ENCODE results near the gene USP48. TPM values are rescaled to one million over a fixed set of nuclear protein-coding genes. Genes with fewer than 3 reads are reported as not detected.
"Not testable (repeated sequence)": the region's sequence is repeated elsewhere in the genome, so short reads cannot be mapped to it uniquely, and the experiment has no call there.

USP48 gene
- total RNA-seq, 1 experiment from 2014 or later: 49.1 TPM

DNA sequence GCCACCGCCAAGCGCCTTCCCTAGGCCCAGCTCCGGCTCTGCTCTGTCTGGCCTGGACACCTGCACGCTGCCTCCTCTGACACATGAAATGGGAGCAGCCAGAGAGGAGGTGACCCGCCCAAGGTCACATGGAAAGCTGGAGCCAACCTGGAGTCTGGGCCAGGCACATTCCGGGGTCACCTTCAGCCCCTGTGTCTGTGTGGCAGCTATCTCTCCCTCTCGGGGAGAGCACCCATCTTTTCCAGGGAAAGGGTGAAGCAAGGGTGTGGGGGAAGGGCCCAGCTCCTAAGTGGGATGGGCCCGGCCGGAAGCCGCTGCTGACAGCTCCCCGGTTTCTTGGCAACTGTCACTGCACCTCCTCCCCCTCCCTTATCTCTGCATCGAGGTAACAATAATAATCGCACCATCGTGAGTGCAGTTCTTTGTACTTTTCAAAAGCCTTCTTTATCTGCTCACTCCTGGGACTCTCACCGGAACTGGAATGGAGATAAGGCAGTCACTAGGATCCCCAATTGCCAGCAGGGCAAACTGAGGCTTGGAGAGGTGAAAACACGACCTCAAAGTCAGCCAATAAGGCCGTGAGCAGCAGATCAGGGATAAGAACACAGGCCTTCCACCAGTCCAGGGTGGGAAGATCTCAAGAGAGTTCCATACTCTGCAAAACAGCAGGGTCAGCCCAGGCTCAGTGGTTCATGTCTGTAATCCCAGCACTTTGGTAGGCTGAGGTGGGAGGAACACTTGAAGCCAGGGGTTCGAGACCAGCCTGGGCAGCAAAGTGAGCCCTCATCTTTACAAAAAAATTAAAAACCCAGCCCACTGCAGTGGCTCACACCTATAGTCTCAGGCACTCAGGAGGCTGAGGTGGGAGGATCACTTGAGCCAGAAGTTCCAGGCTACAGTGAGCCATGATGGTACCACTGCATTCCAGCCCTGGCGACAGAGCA is 150.7 kb downstream of the USP48 start:
- Mint-ChIP-seq H3K27me3 (ENCODE audit: insufficient read depth, unreplicated experiment) (no peaks in the 10 kb centered on the region), H3K27ac (ENCODE audit: unreplicated experiment) (no peak overlapping the region), H3K4me1 (ENCODE audit: low read depth, unreplicated experiment) (peaks cover 13% of the 10 kb centered on the region), H3K4me3 (ENCODE audit: unreplicated experiment) (no peak overlapping the region), H3K9me3 (ENCODE audit: unreplicated experiment) (no peaks in the 10 kb centered on the region), H3K36me3 (ENCODE audit: insufficient read depth, unreplicated experiment) (no peaks in the 10 kb centered on the region)
- Histone ChIP-seq H3K9me3 (no peaks in the 10 kb centered on the region), H3K36me3 (ENCODE audit: control insufficient read depth, insufficient read depth, low read length) (no peaks in the 10 kb centered on the region), H3K4me3 (ENCODE audit: low read depth, low read length) (no peak overlapping the region), H3K4me1 (peaks cover 19% of the 10 kb centered on the region), H3K27me3 (replicated peaks; ENCODE audit: control insufficient read depth, insufficient read depth, low read length) (no peaks in the 10 kb centered on the region)
- intact Hi-C loops (cut with micrococcal nuclease; ENCODE audit: unreplicated experiment): no loop called here
- TF ChIP-seq, protein P1, sequence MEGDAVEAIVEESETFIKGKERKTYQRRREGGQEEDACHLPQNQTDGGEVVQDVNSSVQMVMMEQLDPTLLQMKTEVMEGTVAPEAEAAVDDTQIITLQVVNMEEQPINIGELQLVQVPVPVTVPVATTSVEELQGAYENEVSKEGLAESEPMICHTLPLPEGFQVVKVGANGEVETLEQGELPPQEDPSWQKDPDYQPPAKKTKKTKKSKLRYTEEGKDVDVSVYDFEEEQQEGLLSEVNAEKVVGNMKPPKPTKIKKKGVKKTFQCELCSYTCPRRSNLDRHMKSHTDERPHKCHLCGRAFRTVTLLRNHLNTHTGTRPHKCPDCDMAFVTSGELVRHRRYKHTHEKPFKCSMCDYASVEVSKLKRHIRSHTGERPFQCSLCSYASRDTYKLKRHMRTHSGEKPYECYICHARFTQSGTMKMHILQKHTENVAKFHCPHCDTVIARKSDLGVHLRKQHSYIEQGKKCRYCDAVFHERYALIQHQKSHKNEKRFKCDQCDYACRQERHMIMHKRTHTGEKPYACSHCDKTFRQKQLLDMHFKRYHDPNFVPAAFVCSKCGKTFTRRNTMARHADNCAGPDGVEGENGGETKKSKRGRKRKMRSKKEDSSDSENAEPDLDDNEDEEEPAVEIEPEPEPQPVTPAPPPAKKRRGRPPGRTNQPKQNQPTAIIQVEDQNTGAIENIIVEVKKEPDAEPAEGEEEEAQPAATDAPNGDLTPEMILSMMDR (IDR thresholded peaks at IDR 0.05; ENCODE audit: insufficient read depth in 1 of 2, low read depth in 1 of 2, low read length in 1 of 2, severe bottlenecking in 1 of 2, unreplicated experiment in 1 of 2): no peak
- DNase-seq: peak; percentile 24 to 50
- ChIA-PET CTCF (interaction anchor here (0.6 to 0.9 kb wide), 2 partner anchors 9 to 392 kb away, joined by 4 to 5 read pairs; no protein-coding TSS in a partner anchor), POLR2A (no interaction called here)
- no TSS peak for BruUV-seq (replicated peaks)

DNA sequence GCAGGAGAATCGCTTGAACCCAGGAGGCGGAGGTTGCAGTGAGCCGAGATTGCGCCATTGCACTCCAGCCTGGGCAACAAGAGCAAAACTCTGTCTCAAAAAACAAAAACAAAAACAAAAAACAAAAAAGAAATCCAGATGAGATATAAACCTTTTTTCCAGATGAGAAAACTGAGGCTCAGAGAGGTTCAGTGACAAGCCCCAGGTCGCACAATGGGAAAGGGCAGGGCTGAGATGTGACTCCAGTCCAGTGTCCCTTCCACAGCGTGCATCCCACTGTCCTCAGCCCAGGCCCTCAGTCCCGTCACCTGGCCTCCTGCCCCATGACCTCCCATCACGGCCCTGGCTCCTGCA is 151.4 kb downstream of the USP48 start:
- intact Hi-C loops (cut with micrococcal nuclease; ENCODE audit: unreplicated experiment); DNase-seq; H3K27me3 Mint-ChIP-seq (ENCODE audit: insufficient read depth, unreplicated experiment); H3K9me3 Mint-ChIP-seq (ENCODE audit: unreplicated experiment); H3K27ac Mint-ChIP-seq (ENCODE audit: unreplicated experiment); H3K9me3 ChIP-seq; H3K36me3 ChIP-seq (ENCODE audit: control insufficient read depth, insufficient read depth, low read length); POLR2A ChIA-PET; H3K4me3 Mint-ChIP-seq (ENCODE audit: unreplicated experiment); H3K36me3 Mint-ChIP-seq (ENCODE audit: insufficient read depth, unreplicated experiment); H3K27me3 ChIP-seq (replicated peaks; ENCODE audit: control insufficient read depth, insufficient read depth, low read length); BruUV-seq (replicated peaks); H3K4me3 ChIP-seq (ENCODE audit: low read depth, low read length): not testable (repeated sequence)
- peaks cover 13% of the 10 kb centered on the region for H3K4me1 Mint-ChIP-seq (ENCODE audit: low read depth, unreplicated experiment)
- peaks cover 19% of the 10 kb centered on the region for H3K4me1 ChIP-seq
- CTCF ChIA-PET: interaction anchor here (0.6 to 0.9 kb wide), 2 partner anchors 9 to 393 kb away, joined by 4 to 5 read pairs; no protein-coding TSS in a partner anchor

DNA sequence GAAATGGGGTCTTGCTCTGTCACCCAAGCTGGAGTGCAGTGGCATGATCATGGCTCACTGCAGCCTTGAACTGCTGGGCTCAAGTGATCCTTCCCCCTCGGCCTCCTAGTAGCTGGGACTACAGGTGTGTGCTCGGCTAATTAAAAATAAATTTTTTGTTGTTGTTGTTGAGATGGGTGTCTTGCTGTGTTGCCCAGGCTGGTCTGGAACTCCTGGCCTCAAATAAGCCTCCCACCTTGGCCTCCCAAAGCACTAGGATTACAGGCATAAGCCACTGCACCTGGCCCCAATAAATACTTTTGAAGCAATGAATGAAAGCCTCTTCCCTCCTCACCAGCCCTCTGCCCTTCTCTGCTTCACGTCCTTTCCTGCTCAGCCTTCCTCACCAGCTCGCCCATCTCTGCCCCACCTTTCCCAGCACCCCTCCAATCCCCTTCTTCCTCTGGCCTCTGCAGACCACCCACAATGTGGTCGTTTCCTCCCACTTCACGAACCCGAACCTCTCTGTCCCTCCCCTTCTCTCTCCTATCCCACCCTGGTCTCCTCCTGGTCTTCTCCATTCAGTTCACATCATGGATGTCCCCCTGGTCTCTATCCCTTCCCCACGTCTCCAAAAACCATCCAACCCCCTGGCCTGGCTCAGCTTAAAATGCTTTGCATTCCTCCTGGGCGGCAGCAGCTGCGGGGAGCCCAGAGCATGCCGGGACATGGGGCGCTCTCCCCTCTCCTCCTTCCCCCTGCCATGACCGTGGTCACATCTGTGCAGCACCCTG is 152.2 kb downstream of the USP48 start:
- TF ChIP-seq, protein P1 (IDR thresholded peaks at IDR 0.05; ENCODE audit: insufficient read depth in 1 of 2, low read depth in 1 of 2, low read length in 1 of 2, severe bottlenecking in 1 of 2, unreplicated experiment in 1 of 2): no peak
- H3K4me1 Mint-ChIP-seq (ENCODE audit: low read depth, unreplicated experiment): peaks cover 13% of the 10 kb centered on the region
- H3K36me3 Mint-ChIP-seq (ENCODE audit: insufficient read depth, unreplicated experiment): no peaks in the 10 kb centered on the region
- H3K27me3 ChIP-seq (replicated peaks; ENCODE audit: control insufficient read depth, insufficient read depth, low read length): no peaks in the 10 kb centered on the region
- H3K4me1 ChIP-seq: peaks cover 19% of the 10 kb centered on the region
- no peak overlapping the region for H3K4me3 ChIP-seq (ENCODE audit: low read depth, low read length)
- ChIA-PET CTCF (no interaction called here), POLR2A (interaction anchor here (0.6 kb wide), 1 partner anchor 166 kb away, joined by 8 read pairs; no protein-coding TSS in a partner anchor)
- no peaks in the 10 kb centered on the region for H3K9me3 ChIP-seq
- H3K27ac Mint-ChIP-seq (ENCODE audit: unreplicated experiment): peak overlapping the region; percentile 49
- no peaks in the 10 kb centered on the region for H3K27me3 Mint-ChIP-seq (ENCODE audit: insufficient read depth, unreplicated experiment)
- DNase-seq: no peak
- BruUV-seq (replicated peaks): no TSS peak
- H3K36me3 ChIP-seq (ENCODE audit: control insufficient read depth, insufficient read depth, low read length): no peaks in the 10 kb centered on the region
- H3K9me3 Mint-ChIP-seq (ENCODE audit: unreplicated experiment): no peaks in the 10 kb centered on the region
- H3K4me3 Mint-ChIP-seq (ENCODE audit: unreplicated experiment): no peak overlapping the region
- intact Hi-C loops (cut with micrococcal nuclease; ENCODE audit: unreplicated experiment): no loop called here

Data from Caco-2 (cell line).